Left colon (tissue), 2 donors: Measurements from ENCODE around the gene RPP14. TPM values are rescaled to one million over a fixed set of nuclear protein-coding genes. Genes with fewer than 3 reads are reported as not detected.

Source experiments
- total RNA-seq, 2 donors: library from RNA; stranded (reverse); fragmentation: NEBNext Ultra II Directional; extraction: Animal tissue kit (Norgen Biotek cat#: 25700); gene quantifications; one replicate each; pipeline ENCODE4 v1.2.1, GENCODE V29; 2021
- donor health status: DM: no; HTN: no; CAD: no.
- donor health status: DM: yes; HTN: yes; CAD: no.

RPP14 gene
- total RNA-seq, 2 donors from 2014 or later: 19.9 to 21.3 TPM

Other genes with a start within 250 kb of the RPP14 start
- gene DNASE1L3, start 95.3 kb upstream of the RPP14 start, total RNA-seq: 1 to 10 TPM; 1.2 to 8.1 TPM
- gene ABHD6, start 68.5 kb upstream of the RPP14 start, total RNA-seq: 10 to 100 TPM; 21.9 to 25.0 TPM
- gene HTD2, start 275 bp downstream of the RPP14 start, total RNA-seq: 10 to 100 TPM in 1 of 2 donors, 1 to 10 TPM in 1; 8.2 to 13.0 TPM
- gene PXK, start 26.6 kb downstream of the RPP14 start, total RNA-seq: 10 to 100 TPM; 10.2 to 12.6 TPM
- 10 to 100 TPM; 59.5 to 73.3 TPM for gene PDHB, start 127.6 kb downstream of the RPP14 start, total RNA-seq
- 1 to 10 TPM; 5.7 to 6.3 TPM for gene KCTD6, start 185.9 kb downstream of the RPP14 start, total RNA-seq
- gene ACOX2, start 230.9 kb downstream of the RPP14 start, total RNA-seq: 10 to 100 TPM; 17.0 to 17.8 TPM